ENCODE data around the gene MYO1C. TPM values are rescaled to one million over a fixed set of nuclear protein-coding genes. Genes with fewer than 3 reads are reported as not detected.
A peak's percentile ranks its signal among the peaks of the same experiment; 100 is the strongest.
"Not testable (repeated sequence)": the region's sequence is repeated elsewhere in the genome, so short reads cannot be mapped to it uniquely, and the experiment has no call there.

Gene MYO1C
- total RNA-seq, 1 experiment from 2014 or later, result 73.6 TPM

DNA sequence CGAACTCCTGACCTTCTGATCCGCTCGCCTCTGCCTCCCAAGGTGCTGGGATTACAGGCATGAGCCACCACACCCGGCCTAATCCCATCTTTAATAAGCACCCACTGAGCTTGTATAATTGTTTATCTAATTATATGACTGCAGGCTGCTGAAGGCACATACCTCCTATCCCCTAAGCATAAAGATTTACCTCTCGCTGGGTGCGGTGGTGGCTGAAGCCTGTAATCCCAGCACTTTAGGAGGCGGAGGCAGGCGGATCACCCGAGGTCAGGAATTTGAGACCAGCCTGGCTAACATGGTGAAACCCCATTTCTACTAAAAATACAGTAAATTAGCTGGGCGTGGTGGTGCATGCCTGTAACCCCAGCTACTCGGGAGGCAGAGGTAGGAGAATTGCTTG, 72.3 kb downstream of the MYO1C start:
- no peak for TF ChIP-seq SMAD3 (CRISPR knock-in tag; IDR thresholded peaks at IDR 0.05; ENCODE audit: borderline replicate concordance)
- H3K4me3 Mint-ChIP-seq, result no peak overlapping the region
- H3K4me1 Mint-ChIP-seq, result no peaks in the 10 kb centered on the region
- no peak for ATAC-seq
- H3K9me3 Mint-ChIP-seq, result no peaks in the 10 kb centered on the region
- no peak for DNase-seq (ENCODE audit: low spot score)
- peaks cover 27% of the 10 kb centered on the region for H3K36me3 Mint-ChIP-seq
- ChIA-PET POLR2A (no interaction called here), CTCF (interaction anchor here (1.7 kb wide), 1 partner anchor 55 kb away, joined by 4 read pairs; no protein-coding TSS in a partner anchor)
- H3K27me3 Mint-ChIP-seq (ENCODE audit: low read depth), result no peaks in the 10 kb centered on the region
- H3K27ac Mint-ChIP-seq, result no peak overlapping the region

DNA sequence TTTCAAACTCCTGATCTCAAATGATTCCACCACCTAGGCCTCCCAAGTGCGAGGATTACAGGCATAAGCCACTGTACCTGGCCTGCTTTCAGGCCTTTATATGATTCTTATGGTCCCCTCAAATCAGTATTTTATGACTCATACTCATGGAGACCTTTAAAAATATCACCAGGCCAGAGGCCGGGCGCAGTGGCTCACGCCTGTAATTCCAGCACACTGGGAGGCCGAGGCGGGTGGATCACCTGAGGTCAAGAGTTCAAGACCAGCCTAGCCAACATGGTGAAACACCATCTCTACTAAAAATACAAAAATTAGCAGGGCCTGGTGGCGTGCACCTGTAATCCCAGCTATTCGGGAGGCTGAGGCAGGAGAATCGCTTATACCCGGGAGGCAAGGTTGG, 74.0 kb downstream of the MYO1C start:
- ChIA-PET CTCF (interaction anchor here (1.0 kb wide), 1 partner anchor 53 kb away, joined by 3 read pairs; no protein-coding TSS in a partner anchor), POLR2A (interaction anchor here (0.6 kb wide), 1 partner anchor 33 kb away, joined by 4 read pairs; no protein-coding TSS in a partner anchor)
- H3K9me3 Mint-ChIP-seq; DNase-seq (ENCODE audit: low spot score); H3K27ac Mint-ChIP-seq; H3K27me3 Mint-ChIP-seq (ENCODE audit: low read depth); H3K4me1 Mint-ChIP-seq; H3K4me3 Mint-ChIP-seq; ATAC-seq: not testable (repeated sequence)
- peaks cover 22% of the 10 kb centered on the region for H3K36me3 Mint-ChIP-seq

DNA sequence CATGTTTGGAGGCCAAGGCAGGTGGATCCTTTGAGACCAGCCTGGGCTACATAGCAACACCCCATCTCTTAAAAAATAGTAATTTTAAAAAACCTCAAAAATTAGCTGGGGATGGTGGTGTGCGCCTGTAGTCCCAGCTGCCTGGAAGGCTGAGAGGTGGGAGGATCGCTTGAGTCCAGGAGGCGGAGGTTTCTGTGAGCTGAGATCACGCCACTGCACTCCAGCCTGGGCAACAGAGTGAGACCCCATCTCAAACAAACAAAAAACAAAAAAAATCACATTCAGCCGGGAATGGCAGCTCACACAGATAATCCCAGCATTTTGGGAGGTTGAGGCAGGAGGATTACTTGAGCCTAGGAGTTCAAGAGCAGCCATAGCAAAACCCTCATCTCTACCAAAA, 76.1 kb downstream of the MYO1C start:
- Mint-ChIP-seq H3K9me3 (no peaks in the 10 kb centered on the region), H3K4me1 (no peaks in the 10 kb centered on the region), H3K27ac (no peak overlapping the region), H3K36me3 (peaks cover 5% of the 10 kb centered on the region), H3K4me3 (no peak overlapping the region), H3K27me3 (ENCODE audit: low read depth) (no peaks in the 10 kb centered on the region)
- DNase-seq (ENCODE audit: low spot score) (no peak), ATAC-seq (no peak)
- TF ChIP-seq ZNF138 (CRISPR knock-in tag; conservative IDR thresholded peaks at IDR 0.05) (no peak), NR3C1 (CRISPR knock-in tag; conservative IDR thresholded peaks at IDR 0.05; ENCODE audit: low read depth) (no peak), ZNF121 (CRISPR knock-in tag; IDR thresholded peaks at IDR 0.05) (0 out of 2 replicates have a peak, but pooled peaks have one; percentile 64), STAT6 (CRISPR knock-in tag; conservative IDR thresholded peaks at IDR 0.05; ENCODE audit: low read depth) (no peak), FOXK1 (CRISPR knock-in tag; IDR thresholded peaks at IDR 0.05) (no peak), ZNF423 (CRISPR knock-in tag; IDR thresholded peaks at IDR 0.05) (no peak), NR1H2 (CRISPR knock-in tag; IDR thresholded peaks at IDR 0.05) (no peak)
- TF ChIP-seq, protein P1, sequence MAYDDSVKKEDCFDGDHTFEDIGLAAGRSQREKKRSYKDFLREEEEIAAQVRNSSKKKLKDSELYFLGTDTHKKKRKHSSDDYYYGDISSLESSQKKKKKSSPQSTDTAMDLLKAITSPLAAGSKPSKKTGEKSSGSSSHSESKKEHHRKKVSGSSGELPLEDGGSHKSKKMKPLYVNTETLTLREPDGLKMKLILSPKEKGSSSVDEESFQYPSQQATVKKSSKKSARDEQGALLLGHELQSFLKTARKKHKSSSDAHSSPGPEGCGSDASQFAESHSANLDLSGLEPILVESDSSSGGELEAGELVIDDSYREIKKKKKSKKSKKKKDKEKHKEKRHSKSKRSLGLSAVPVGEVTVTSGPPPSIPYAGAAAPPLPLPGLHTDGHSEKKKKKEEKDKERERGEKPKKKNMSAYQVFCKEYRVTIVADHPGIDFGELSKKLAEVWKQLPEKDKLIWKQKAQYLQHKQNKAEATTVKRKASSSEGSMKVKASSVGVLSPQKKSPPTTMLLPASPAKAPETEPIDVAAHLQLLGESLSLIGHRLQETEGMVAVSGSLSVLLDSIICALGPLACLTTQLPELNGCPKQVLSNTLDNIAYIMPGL (CRISPR knock-in tag; IDR thresholded peaks at IDR 0.05), result no peak
- ChIA-PET CTCF (interaction anchor here (0.7 kb wide), 1 partner anchor 306 kb away, joined by 3 read pairs; no protein-coding TSS in a partner anchor), POLR2A (no interaction called here)

- Mint-ChIP-seq H3K4me1 (no peaks in the 10 kb centered on the region), H3K9me3 (no peaks in the 10 kb centered on the region), H3K36me3 (no peaks in the 10 kb centered on the region), H3K4me3 (no peak overlapping the region), H3K27me3 (ENCODE audit: low read depth) (no peaks in the 10 kb centered on the region), H3K27ac (peak overlapping the region; percentile 15; the same call in 1 of the 2 replicates)
- DNase-seq (ENCODE audit: low spot score) (no peak), ATAC-seq (no peak)
- POLR2A ChIA-PET, result no interaction called here
- CTCF ChIA-PET, result interaction anchor here (0.9 to 2.6 kb wide), 4 partner anchors 49 to 227 kb away, joined by 3 to 10 read pairs (median 4); no protein-coding TSS in a partner anchor
- TF ChIP-seq, protein P2, sequence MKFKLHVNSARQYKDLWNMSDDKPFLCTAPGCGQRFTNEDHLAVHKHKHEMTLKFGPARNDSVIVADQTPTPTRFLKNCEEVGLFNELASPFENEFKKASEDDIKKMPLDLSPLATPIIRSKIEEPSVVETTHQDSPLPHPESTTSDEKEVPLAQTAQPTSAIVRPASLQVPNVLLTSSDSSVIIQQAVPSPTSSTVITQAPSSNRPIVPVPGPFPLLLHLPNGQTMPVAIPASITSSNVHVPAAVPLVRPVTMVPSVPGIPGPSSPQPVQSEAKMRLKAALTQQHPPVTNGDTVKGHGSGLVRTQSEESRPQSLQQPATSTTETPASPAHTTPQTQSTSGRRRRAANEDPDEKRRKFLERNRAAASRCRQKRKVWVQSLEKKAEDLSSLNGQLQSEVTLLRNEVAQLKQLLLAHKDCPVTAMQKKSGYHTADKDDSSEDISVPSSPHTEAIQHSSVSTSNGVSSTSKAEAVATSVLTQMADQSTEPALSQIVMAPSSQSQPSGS (CRISPR knock-in tag; IDR thresholded peaks at IDR 0.05; ENCODE audit: borderline replicate concordance, low read depth), result no peak
- TF ChIP-seq USF2 (CRISPR knock-in tag; IDR thresholded peaks at IDR 0.05) (no peak), ZNF263 (CRISPR knock-in tag; IDR thresholded peaks at IDR 0.05; ENCODE audit: low read depth) (no peak), HMGA2 (CRISPR knock-in tag; IDR thresholded peaks at IDR 0.05) (no peak), ZNF138 (CRISPR knock-in tag; conservative IDR thresholded peaks at IDR 0.05) (no peak), PREB (CRISPR knock-in tag; IDR thresholded peaks at IDR 0.05; ENCODE audit: borderline replicate concordance) (no peak), TEAD4 (CRISPR knock-in tag; IDR thresholded peaks at IDR 0.05) (no peak), EMX1 (CRISPR knock-in tag; IDR thresholded peaks at IDR 0.05) (no peak)
- TF ChIP-seq, protein P3, sequence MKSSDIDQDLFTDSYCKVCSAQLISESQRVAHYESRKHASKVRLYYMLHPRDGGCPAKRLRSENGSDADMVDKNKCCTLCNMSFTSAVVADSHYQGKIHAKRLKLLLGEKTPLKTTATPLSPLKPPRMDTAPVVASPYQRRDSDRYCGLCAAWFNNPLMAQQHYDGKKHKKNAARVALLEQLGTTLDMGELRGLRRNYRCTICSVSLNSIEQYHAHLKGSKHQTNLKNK (CRISPR knock-in tag; IDR thresholded peaks at IDR 0.05), result no peak
Observed at GRCh38 chr17:1414634-1415033, 77.9 kb downstream of the MYO1C start.

Data from WTC11 (cell line).